Measurements from ENCODE around the gene VMA21. TPM values are rescaled to one million over a fixed set of nuclear protein-coding genes. Genes with fewer than 3 reads are reported as not detected.

VMA21 gene
- polyA plus RNA-seq, 3 donors = 26.1 to 31.2 (median 27.9) TPM

- DNase-seq (ENCODE audit: extremely low read depth in 1 of 11, low read depth in 9 of 11, low spot score in 4 of 11) = no peak
Measured at GRCh38 chrX:151416579-151416978, 19.6 kb downstream of the VMA21 start.

- no peak for DNase-seq (ENCODE audit: extremely low read depth in 1 of 11, low read depth in 9 of 11, low spot score in 4 of 11)
Measured at GRCh38 chrX:151419782-151420181, 22.8 kb downstream of the VMA21 start.

DNA sequence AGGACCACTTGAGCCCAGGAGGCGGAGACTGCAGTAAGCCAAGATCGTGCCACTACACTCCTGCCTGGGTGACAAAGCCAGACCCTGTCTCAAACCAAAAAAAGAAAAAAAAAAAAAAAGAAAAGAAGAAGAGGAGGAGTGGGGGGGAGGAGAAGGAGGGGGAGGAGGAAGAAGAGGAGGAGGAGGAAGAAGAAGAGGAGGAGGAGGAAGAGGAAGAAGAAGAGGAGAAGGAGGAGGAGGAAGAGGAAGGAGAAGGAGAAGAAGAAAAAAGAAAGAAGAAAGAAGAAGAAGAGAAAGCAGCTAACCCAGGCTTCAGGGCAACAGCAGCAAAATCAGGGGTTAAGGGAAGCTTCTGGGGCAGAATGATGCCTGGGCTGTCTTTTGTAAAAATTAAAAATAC is 27.5 kb downstream of the VMA21 start:
- no peak for DNase-seq (ENCODE audit: extremely low read depth in 1 of 11, low read depth in 9 of 11, low spot score in 4 of 11)

- DNase-seq (ENCODE audit: extremely low read depth in 1 of 11, low read depth in 9 of 11, low spot score in 4 of 11) = no peak
Measured at GRCh38 chrX:151448509-151448908, 51.5 kb downstream of the VMA21 start.

DNA sequence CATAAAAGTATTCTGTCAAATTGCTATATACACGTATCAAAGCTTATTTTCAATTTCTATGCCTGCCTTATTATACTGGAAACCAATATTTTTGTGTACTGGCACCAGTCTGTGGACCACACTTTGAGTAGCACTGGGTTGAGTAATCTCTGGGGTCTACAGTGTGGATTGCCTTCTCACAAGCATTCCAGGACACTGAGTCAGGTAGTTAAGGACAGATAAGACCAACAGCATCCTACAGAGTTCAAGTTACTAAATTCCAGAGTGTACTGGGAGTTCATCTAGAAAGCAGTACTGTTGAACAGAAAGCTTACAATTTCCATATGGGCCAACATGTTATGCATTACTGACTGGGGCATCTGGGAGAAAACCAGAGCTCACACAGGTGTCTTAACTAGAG is 61.8 kb downstream of the VMA21 start:
- no peak for DNase-seq (ENCODE audit: extremely low read depth in 1 of 11, low read depth in 9 of 11, low spot score in 4 of 11)

Other genes with a start within 250 kb of the VMA21 start
- under 1 TPM in 2 of 3 donors, not detected in 1; 0.09 to 0.11 TPM for gene GPR50, start 220.6 kb upstream of the VMA21 start, polyA plus RNA-seq (ENCODE audit: insufficient read length in 3 of 3)
- gene PASD1, start 166.5 kb downstream of the VMA21 start, polyA plus RNA-seq (ENCODE audit: insufficient read length in 3 of 3) = not detected